ENCODE results near the gene LMF1.

DNA sequence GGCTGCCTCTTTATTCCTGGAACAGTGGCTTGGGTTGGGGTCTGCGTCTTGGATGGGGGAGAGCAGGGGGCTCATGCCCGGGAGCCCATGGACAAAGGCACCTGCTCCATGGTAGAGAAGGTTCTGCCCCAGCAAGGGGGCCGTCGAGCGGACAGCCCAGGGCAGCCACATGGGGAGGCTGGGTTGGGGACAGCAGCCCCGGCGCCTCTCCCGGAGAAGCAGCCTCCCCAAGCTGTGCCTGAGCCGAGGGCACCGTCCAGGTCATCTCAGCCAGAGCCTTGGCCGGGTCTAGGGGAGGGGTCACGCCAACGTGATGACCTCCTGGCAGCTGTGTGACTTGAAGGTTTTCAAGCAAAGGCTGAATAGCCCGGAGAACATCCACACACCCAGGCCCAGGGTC is 137.4 kb downstream of the LMF1 start:
- TF ChIP-seq CTCF (IDR thresholded peaks at IDR 0.05 in 4 of 5, conservative IDR thresholded peaks at IDR 0.05 in 1 of 5), result no peak
- no peak for TF ChIP-seq POLR2A (IDR thresholded peaks at IDR 0.05)
